Memory B cell (primary cell): ENCODE data around the gene CHST1.

ENCODE experiments used
- ATAC-seq: fragments of 150-1000 bp; cut with Tn5 transposase; 2 replicates; pipeline ENCODE4 v1.10.0; 2021; ENCODE audit warnings: low read depth, mild to moderate bottlenecking, moderate library complexity
- DNase-seq, 2 donors: peaks; one replicate each; pipeline ENCODE4 v3.0.0; 2022; ENCODE audit warnings: low spot score in 2 of 2
- H3K27ac Mint-ChIP-seq: one replicate; pipeline ENCODE4 v1.8.0; 2022; ENCODE audit warnings: mild to moderate bottlenecking, moderate library complexity, mixed read lengths
- H3K27me3 Mint-ChIP-seq: one replicate; pipeline ENCODE4 v1.8.0; 2022; ENCODE audit warnings: mixed read lengths
- H3K36me3 Mint-ChIP-seq: one replicate; pipeline ENCODE4 v1.8.0; 2022; ENCODE audit warnings: mild to moderate bottlenecking, mixed read lengths
- H3K4me1 Mint-ChIP-seq: one replicate; pipeline ENCODE4 v1.8.0; 2022; ENCODE audit warnings: mixed read lengths
- H3K4me3 Mint-ChIP-seq: one replicate; pipeline ENCODE4 v1.8.0; 2022; ENCODE audit warnings: mild to moderate bottlenecking, moderate library complexity, mixed read lengths
- H3K9me3 Mint-ChIP-seq: one replicate; pipeline ENCODE4 v1.8.0; 2022; ENCODE audit warnings: mixed read lengths

The CHST1 gene

DNA sequence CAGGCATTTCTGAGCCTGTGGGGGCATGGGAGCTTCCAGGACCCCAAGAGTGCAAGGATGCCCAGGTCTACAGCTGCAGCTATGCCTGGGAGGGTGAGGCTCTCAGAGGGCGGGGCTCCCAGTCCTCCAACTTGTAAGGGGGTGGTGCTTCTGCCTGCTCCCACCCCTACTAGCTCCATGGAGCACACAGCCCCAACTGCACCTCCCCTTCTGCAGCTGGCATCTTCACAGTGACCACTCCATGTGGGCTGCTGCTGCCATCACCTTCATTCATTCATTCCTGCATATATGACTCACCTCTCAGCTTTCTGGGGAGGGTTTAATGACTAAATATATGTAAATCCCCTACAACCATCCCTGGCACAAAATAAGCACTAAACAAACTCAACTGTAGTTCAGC lies 43.8 kb downstream of the CHST1 start:
- ATAC-seq (no peak), DNase-seq (no peak)
- peaks cover 2% of the 10 kb centered on the region for H3K36me3 Mint-ChIP-seq
- H3K9me3 Mint-ChIP-seq = peaks cover 7% of the 10 kb centered on the region
- H3K4me3 Mint-ChIP-seq = no peak overlapping the region
- no peaks in the 10 kb centered on the region for H3K4me1 Mint-ChIP-seq
- peaks cover 18% of the 10 kb centered on the region for H3K27me3 Mint-ChIP-seq
- no peak overlapping the region for H3K27ac Mint-ChIP-seq

DNA sequence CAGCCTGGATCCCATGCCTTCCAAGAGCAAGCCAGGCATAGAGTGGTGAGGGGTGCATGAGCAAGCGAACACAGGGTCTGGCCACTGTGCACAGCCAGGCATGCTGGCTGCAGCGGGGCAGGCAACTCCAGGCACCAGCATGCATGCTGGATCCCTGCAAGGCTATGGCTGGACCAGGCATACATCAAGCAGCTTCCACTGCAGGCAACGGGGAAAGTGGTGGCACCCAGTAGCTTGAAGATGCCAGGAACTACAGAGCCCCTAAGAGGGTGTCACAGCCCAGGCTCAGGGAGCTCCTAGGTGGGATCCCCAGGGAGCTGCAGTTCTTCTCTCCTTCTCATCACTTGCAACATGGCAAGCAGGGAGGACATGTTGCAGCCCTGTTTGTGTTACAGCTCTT lies 45.2 kb downstream of the CHST1 start:
- Mint-ChIP-seq H3K27ac (no peak overlapping the region), H3K4me1 (no peaks in the 10 kb centered on the region), H3K36me3 (peaks cover 2% of the 10 kb centered on the region), H3K9me3 (peaks cover 7% of the 10 kb centered on the region), H3K4me3 (no peak overlapping the region), H3K27me3 (peaks cover 20% of the 10 kb centered on the region)
- DNase-seq (no peak), ATAC-seq (no peak)

DNA sequence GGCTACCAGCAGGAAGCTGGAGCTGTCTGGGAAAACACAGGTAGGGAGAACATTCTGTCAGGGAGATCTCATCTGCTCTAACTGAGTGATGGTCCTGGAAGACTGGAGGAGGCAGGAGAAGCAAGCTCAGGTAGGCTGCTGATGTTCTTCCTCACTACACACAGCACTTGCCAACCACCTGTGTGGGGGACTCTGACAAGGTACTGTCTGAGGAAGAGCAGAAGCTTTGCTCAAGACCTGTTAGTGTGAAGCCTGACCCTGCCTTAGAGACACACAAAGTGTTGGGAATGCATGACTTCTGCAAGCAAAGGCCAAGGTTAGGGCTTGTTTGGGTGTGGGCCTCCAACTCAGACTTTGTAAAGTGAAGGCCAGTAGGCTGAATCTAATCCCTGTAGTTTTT lies 46.5 kb downstream of the CHST1 start:
- no peak for DNase-seq
- Mint-ChIP-seq H3K36me3 (peaks cover 2% of the 10 kb centered on the region), H3K27me3 (peaks cover 19% of the 10 kb centered on the region), H3K9me3 (peaks cover 7% of the 10 kb centered on the region), H3K4me3 (no peak overlapping the region), H3K27ac (no peak overlapping the region), H3K4me1 (no peaks in the 10 kb centered on the region)
- ATAC-seq = no peak

DNA sequence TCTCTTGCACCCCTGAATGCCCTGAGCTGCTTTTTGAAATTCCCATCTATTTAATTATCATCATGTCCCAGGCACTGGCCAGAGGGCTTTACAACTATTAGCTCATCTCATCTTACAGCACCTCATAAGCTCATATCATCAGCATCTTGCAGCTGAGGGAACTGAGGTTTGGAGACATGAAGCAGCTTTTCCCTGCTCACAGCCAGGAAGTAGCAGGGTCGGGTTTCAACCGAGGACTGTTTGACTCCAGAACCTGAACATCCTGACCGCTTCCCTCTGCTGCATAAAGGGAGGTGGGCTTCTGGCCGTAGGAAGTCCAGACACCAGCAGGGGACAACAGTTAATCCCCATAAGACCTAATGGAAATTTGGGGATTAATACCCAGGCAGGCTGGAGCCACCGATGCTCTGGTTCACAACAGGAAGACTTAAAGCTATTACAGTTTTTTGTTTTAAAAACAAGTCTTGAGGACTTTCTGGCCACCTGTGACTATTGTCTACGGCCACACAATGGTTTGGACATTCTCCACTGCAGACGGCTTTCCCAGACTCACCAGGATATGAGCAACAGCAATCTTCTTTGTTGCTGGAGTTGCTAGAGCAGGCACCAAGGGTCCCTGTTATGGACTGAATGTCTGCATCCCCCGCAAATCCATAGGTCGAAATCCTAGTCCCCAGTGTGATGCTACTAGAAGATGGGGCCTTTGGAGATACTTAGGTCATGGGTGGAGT lies 47.4 kb downstream of the CHST1 start:
- H3K9me3 Mint-ChIP-seq = peaks cover 8% of the 10 kb centered on the region
- no peak overlapping the region for H3K27ac Mint-ChIP-seq
- H3K36me3 Mint-ChIP-seq = peaks cover 2% of the 10 kb centered on the region
- ATAC-seq (no peak), DNase-seq (no peak)
- H3K27me3 Mint-ChIP-seq = peaks cover 19% of the 10 kb centered on the region
- no peaks in the 10 kb centered on the region for H3K4me1 Mint-ChIP-seq
- H3K4me3 Mint-ChIP-seq = no peak overlapping the region

DNA sequence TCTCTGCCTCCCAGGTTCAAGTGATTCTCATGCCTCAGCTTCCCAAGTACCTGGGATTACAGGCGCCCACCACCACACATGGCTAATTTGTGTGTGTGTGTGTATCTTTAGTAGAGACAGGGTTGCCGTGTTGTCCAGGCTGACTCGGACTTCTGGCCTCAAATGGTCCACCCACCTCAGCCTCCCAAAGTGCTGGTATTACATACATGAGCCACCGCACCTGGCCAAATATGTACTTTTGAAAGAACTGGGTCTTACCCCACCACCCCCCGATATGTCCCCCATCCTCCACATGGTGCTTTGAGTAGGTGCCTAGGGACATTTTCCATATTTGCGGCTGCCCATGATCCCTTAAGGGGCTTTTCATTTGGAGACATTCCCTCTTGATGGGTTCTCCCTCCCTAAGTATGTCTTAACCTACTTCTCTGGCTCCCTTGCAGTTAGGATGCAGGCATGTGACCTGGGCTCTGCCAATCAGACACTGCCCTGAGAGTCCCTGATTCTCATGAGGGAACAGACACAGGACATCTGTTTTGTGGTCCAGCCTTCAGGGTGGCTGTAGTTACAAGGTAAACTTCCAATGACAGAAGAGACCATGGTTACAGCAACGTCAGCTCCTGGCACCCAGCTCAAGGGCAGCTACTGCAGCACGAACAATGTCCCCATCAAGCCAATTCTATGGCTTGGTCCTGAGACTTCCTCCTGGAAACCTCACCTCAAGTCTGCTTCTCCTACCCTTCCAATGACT lies 48.4 kb downstream of the CHST1 start:
- H3K27me3 Mint-ChIP-seq = peaks cover 19% of the 10 kb centered on the region
- ATAC-seq = no peak

DNA sequence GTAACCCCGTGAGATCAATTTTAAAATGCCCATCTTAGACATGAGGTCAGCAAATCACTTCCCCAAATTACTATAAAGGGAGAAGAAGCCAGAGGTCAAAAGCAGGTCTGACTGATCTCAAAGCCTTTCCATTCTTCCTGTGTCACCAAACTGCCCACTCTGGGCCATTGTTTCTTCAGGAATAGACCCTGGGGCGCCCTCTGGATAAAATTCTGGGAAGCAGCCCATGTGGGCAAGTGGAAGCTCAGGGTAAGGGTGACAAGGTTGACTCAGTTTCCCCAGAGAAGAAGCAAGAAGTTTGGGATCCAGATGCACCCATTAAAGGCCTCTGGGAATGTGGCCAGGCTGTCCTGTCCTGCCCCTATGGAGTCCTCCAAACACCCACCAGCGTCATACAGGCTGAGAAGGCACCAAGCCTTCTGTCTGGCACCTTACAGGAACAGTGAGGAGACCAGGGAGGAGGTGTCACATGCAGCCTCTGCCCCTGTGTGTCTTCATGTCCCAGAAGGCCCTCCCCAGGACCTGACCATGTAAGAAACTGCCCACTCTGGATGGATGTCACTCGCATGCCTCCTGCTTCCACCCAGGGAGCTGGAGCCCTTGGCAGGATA lies 50.1 kb downstream of the CHST1 start:
- no peaks in the 10 kb centered on the region for H3K36me3 Mint-ChIP-seq
- peaks cover 22% of the 10 kb centered on the region for H3K27me3 Mint-ChIP-seq
- DNase-seq (no peak), ATAC-seq (no peak)
- H3K27ac Mint-ChIP-seq = no peak overlapping the region
- H3K4me3 Mint-ChIP-seq = no peak overlapping the region
- peaks cover 6% of the 10 kb centered on the region for H3K9me3 Mint-ChIP-seq
- no peaks in the 10 kb centered on the region for H3K4me1 Mint-ChIP-seq

More for the DNA sequence above, 48.4 kb downstream of the CHST1 start:
- H3K27ac Mint-ChIP-seq = no peak overlapping the region
- no peak for DNase-seq
- H3K4me1 Mint-ChIP-seq = no peaks in the 10 kb centered on the region
- H3K9me3 Mint-ChIP-seq = peaks cover 8% of the 10 kb centered on the region
- peaks cover 2% of the 10 kb centered on the region for H3K36me3 Mint-ChIP-seq
- no peak overlapping the region for H3K4me3 Mint-ChIP-seq

DNA sequence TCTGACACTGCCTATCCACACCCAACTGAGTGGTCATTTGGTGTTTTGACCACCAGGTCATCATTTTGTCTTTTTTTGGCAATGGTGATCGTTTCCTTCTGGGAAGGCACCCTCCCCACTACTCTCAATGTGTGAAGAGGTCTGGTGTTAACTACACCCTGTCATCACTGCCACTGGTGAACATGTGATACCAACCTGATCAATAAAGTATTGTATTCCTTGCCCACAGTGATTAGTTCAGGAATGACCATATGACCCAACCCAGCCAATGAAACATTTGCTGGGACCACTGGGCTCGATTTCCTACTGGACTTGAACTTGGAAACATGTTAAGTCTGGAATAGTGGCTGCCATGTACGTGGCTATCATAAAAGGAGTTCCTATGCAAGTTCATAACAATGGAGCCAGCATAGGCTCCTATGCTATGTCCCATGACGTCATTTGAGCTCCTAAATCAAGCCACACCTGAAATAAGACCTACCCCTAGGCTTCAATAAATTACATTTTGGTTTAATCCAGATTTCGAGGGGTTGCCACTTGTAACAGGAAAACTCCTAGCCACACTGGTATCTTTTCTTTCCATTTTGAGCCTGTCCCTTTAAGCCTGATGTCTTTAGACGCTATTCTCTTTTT lies 51.1 kb downstream of the CHST1 start:
- Mint-ChIP-seq H3K27me3 (peaks cover 23% of the 10 kb centered on the region), H3K27ac (no peak overlapping the region), H3K36me3 (no peaks in the 10 kb centered on the region), H3K9me3 (peaks cover 3% of the 10 kb centered on the region), H3K4me3 (no peak overlapping the region), H3K4me1 (no peaks in the 10 kb centered on the region)
- ATAC-seq = no peak
- DNase-seq = no peak

DNA sequence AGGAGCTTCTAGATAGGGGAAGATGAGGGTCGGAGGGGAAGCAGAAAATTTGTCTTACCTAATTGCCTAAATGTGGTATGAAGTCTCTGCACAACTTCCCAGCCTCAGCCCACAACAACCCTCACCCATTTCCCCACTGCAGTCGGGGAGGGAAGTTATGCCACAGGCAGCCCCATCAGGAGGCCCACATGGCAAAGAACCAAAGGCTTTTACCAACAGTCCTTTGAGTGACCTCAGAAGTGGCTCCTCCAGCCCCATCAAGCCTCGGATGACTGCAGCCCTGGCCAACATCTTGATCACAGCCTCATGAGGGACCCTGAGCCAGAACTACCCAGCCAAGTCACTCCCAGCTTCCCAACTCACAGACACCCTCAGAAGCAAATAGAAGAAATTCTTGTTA lies 54.8 kb downstream of the CHST1 start:
- Mint-ChIP-seq H3K4me1 (no peaks in the 10 kb centered on the region), H3K27ac (no peak overlapping the region), H3K4me3 (no peak overlapping the region), H3K9me3 (peaks cover 5% of the 10 kb centered on the region), H3K36me3 (peaks cover 1% of the 10 kb centered on the region), H3K27me3 (peaks cover 17% of the 10 kb centered on the region)
- ATAC-seq (no peak), DNase-seq (no peak)

DNA sequence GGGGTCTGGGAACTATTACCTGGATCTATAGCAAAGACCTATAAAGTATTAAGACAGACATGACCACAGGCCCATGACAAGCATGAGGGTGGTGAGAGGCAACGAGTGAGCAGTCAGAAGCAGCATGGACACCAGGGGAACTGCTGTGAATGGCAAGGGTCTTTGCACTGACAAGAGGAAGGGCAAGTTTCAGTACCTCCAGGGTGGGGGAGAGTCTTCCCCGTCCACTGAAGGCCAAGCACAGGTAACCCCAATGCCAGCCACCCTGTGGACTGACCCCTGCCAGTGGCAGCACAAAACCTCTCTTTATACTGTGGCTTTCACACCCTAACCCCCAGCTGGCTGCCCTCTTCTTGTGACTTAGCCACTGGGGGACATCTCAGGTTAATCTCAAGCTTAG lies 55.5 kb downstream of the CHST1 start:
- Mint-ChIP-seq H3K9me3 (peaks cover 5% of the 10 kb centered on the region), H3K27me3 (peaks cover 21% of the 10 kb centered on the region), H3K4me3 (no peak overlapping the region), H3K36me3 (peaks cover 1% of the 10 kb centered on the region), H3K27ac (no peak overlapping the region), H3K4me1 (no peaks in the 10 kb centered on the region)
- DNase-seq (no peak), ATAC-seq (no peak)

DNA sequence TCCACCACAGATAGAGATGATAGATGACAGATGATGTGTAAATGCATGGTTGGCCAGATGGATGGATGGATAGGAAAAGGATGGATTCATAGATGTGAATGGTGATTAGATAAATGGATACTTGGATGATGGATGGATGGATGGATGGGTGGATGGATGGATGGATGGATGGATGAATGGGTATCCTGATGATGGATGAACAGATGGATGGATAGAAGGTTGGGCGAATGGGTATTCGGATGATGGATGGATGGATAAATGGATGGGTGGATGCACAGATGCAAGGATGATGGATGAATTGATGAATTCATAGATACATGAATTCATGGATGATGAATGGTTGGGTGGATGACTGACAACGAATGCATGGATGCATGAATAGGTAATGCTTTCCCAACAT lies 56.1 kb downstream of the CHST1 start:
- Mint-ChIP-seq H3K4me3 (no peak overlapping the region), H3K4me1 (no peaks in the 10 kb centered on the region)
- no peak for ATAC-seq

DNA sequence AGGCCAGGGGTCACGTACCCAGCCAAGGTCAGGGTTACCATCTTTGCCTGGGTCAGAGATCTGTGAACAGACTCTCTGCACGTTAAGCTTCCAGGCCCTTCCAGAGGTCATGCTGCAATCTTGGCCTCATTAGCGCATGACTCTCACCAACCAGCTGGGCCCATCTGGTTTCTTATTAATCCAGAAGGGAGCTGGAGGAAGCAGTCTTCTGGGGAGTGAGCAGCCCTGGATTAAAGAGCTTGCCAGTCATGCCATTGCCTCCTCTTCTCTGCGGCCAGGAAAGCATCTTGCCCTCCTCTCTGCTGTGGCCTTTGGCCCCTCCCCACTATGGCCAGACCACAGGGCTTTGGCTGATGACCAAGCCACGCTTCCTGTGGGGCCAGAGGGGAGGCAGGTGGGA lies 57.4 kb downstream of the CHST1 start:
- Mint-ChIP-seq H3K4me1 (no peaks in the 10 kb centered on the region), H3K36me3 (peaks cover 1% of the 10 kb centered on the region), H3K27ac (no peak overlapping the region), H3K27me3 (peaks cover 20% of the 10 kb centered on the region), H3K4me3 (no peak overlapping the region), H3K9me3 (peaks cover 3% of the 10 kb centered on the region)
- DNase-seq = no peak
- no peak for ATAC-seq

More for the DNA sequence above, 56.1 kb downstream of the CHST1 start:
- no peak for DNase-seq
- Mint-ChIP-seq H3K27ac (no peak overlapping the region), H3K9me3 (peaks cover 5% of the 10 kb centered on the region), H3K36me3 (peaks cover 1% of the 10 kb centered on the region), H3K27me3 (peaks cover 21% of the 10 kb centered on the region)

DNA sequence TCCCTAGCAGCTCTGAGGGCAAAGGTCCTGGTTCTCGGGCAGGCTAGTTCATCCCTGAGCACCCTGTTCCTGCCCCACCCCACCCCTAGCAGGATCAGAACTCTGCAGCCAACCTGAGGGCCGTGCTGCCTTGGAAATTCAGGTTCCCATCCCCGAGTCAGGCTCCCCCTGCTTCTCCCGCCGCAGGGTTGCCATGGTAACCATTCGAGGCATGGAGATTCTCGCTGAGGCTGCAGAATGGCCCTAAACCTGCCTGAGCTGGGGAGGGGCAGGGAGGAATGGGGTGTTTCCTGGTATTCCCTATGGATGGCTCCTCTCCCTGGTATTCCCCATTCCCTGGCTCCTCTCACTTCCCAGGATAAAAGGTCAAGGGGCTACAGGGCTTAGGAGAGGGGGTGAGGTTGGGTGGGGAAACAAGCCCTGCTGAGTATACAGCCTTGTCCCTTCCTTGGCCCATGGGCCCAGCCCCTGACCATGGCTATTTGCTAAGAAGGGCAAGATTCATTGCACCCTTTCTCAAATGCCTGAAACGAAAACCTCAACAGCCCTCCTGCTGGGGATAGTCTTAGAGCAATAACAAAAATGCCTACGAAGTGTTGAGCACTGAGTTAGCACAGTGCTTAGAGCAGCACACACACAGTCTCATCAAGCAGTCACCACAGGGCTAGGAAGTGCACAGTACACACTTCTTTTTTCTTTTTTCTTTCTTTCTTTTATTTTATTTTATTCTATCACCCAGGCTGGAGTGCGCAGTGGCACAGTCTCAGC lies 58.7 kb downstream of the CHST1 start:
- Mint-ChIP-seq H3K27me3 (peaks cover 21% of the 10 kb centered on the region), H3K4me3 (no peak overlapping the region), H3K27ac (no peak overlapping the region), H3K9me3 (peaks cover 5% of the 10 kb centered on the region), H3K4me1 (no peaks in the 10 kb centered on the region), H3K36me3 (peaks cover 1% of the 10 kb centered on the region)
- DNase-seq (no peak), ATAC-seq (no peak)

DNA sequence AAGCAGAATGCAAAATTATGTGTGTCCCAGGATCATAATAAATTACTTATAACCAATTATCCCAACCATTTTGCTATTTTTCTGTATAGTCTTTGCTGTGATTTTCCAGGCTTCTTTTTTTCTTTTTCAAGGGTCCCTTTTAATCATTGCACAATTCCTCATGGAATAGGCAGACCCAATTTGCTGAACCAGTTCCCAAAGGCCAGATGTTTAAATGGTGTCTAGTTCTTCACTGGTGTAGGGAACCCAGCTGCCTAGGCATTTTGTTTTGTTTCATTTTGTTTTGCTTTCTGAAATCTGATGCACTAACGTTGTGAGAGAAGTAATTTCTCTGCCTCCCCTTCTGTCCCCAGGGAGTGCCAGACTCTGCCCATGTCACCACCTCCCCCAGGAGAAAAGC lies 60.4 kb downstream of the CHST1 start:
- H3K27me3 Mint-ChIP-seq = peaks cover 21% of the 10 kb centered on the region
- H3K27ac Mint-ChIP-seq = no peak overlapping the region
- H3K4me1 Mint-ChIP-seq = no peaks in the 10 kb centered on the region
- H3K4me3 Mint-ChIP-seq = no peak overlapping the region
- H3K9me3 Mint-ChIP-seq = peaks cover 8% of the 10 kb centered on the region
- no peak for ATAC-seq
- no peak for DNase-seq
- H3K36me3 Mint-ChIP-seq = peaks cover 1% of the 10 kb centered on the region
